ENCODE measurements around the gene KCNC3. TPM values are rescaled to one million over a fixed set of nuclear protein-coding genes. Genes with fewer than 3 reads are reported as not detected.

Gene KCNC3
- total and polyA plus RNA-seq, 2 of the 4 experiments (the other 2 are of a cell fraction): 0.07 TPM; not detected in 1

GRCh38 chr19:50331221-50331993 lies 2.2 kb upstream of the KCNC3 start:
- dilution Hi-C loops (cut with HindIII; ENCODE audit: low sequenced_read_pairs, unreplicated experiment): no loop called here
- intact Hi-C loops (cut with micrococcal nuclease): no loop called here

More at GRCh38 chr19:50331221-50331993, 2.2 kb upstream of the KCNC3 start:
- WGBS, 2 experiments (ENCODE audit: extremely low coverage in 2 of 2, insufficient read length in 1 of 2): 13% methylated on average over 4 of the region's 10 CpGs; no CpG with 5 or more reads in 1 of the 2 experiments
- in situ Hi-C loops (cut with MboI; ENCODE audit: low sequenced_read_pairs): no loop called here
- ChIA-PET CTCF (no interaction called here), POLR2A (ENCODE audit: unreplicated experiment) (interaction anchor here (0.5 kb wide), 1 partner anchor 14 kb away, joined by 3 read pairs; no protein-coding TSS in a partner anchor)
- no peak overlapping the region for H3K14ac ChIP-seq (replicated peaks; ENCODE audit: low read depth, low read length)
- H2BK5ac ChIP-seq (ENCODE audit: low read depth, low read length, poor library complexity, severe bottlenecking): no peak overlapping the region
- BruUV-seq (replicated peaks): no TSS peak
- H2AK9ac ChIP-seq (replicated peaks; ENCODE audit: low read depth, low read length, poor library complexity): no peak overlapping the region
- H4K91ac ChIP-seq (ENCODE audit: insufficient read depth, low read depth, low read length): no peak overlapping the region
- H3K4me3 ChIP-seq (ENCODE audit: insufficient read depth, low read depth, low read length): no peak overlapping the region
- no peak overlapping the region for H3K23ac ChIP-seq (ENCODE audit: low read depth, low read length)
- ATAC-seq (ENCODE audit: low read depth) (no peak), DNase-seq (no peak)
- H2AFZ ChIP-seq (replicated peaks; ENCODE audit: low read length, poor library complexity): no peak overlapping the region
- H3K27me3 ChIP-seq (ENCODE audit: control insufficient read depth, insufficient read depth, low read length): peaks cover 46% of the 10 kb centered on the region
- no peaks in the 10 kb centered on the region; the same call in 1 of the 2 replicates for H3K9me1 ChIP-seq (ENCODE audit: insufficient read depth, low read length)
- H2AK5ac ChIP-seq (ENCODE audit: low read depth, low read length): no peak overlapping the region
- H3K79me1 ChIP-seq (ENCODE audit: low read depth in 1 of 2, low read length in 2 of 2): no peaks in the 10 kb centered on the region
- no peak overlapping the region for H2BK15ac ChIP-seq (ENCODE audit: low read depth, low read length)
- H4K5ac ChIP-seq (ENCODE audit: low read depth, low read length): no peak overlapping the region
- TF ChIP-seq ELK1 (IDR thresholded peaks at IDR 0.05; ENCODE audit: borderline replicate concordance, low read depth, low read length) (no peak), CHD1 (IDR thresholded peaks at IDR 0.05; ENCODE audit: low read depth, low read length) (no peak), RCOR1 (IDR thresholded peaks at IDR 0.05; ENCODE audit: insufficient replicate concordance, low read length) (no peak), RAD21 (IDR thresholded peaks at IDR 0.05; ENCODE audit: low read length) (no peak), MAFK (IDR thresholded peaks at IDR 0.05; ENCODE audit: low read depth, low read length) (no peak), BHLHE40 (IDR thresholded peaks at IDR 0.05; ENCODE audit: low read depth, low read length) (no peak), NFE2L2 (IDR thresholded peaks at IDR 0.05; ENCODE audit: low read depth, low read length) (no peak), CEBPB (IDR thresholded peaks at IDR 0.05; ENCODE audit: low read depth, low read length) (no peak), USF2 (IDR thresholded peaks at IDR 0.05; ENCODE audit: low read depth, low read length) (no peak), SMC3 (IDR thresholded peaks at IDR 0.05; ENCODE audit: low read depth, low read length) (no peak), FOS (IDR thresholded peaks at IDR 0.05; ENCODE audit: low read depth, low read length) (no peak), RFX5 (IDR thresholded peaks at IDR 0.05; ENCODE audit: low read depth, low read length) (no peak), MAZ (IDR thresholded peaks at IDR 0.05; ENCODE audit: borderline replicate concordance, low read depth, low read length) (no peak)
- TF ChIP-seq, protein P1, sequence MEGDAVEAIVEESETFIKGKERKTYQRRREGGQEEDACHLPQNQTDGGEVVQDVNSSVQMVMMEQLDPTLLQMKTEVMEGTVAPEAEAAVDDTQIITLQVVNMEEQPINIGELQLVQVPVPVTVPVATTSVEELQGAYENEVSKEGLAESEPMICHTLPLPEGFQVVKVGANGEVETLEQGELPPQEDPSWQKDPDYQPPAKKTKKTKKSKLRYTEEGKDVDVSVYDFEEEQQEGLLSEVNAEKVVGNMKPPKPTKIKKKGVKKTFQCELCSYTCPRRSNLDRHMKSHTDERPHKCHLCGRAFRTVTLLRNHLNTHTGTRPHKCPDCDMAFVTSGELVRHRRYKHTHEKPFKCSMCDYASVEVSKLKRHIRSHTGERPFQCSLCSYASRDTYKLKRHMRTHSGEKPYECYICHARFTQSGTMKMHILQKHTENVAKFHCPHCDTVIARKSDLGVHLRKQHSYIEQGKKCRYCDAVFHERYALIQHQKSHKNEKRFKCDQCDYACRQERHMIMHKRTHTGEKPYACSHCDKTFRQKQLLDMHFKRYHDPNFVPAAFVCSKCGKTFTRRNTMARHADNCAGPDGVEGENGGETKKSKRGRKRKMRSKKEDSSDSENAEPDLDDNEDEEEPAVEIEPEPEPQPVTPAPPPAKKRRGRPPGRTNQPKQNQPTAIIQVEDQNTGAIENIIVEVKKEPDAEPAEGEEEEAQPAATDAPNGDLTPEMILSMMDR (conservative IDR thresholded peaks at IDR 0.05; ENCODE audit: low read depth, low read length): no peak
- no peaks in the 10 kb centered on the region for H3K36me3 ChIP-seq (ENCODE audit: control insufficient read depth, insufficient read depth, low read length)
- no peak overlapping the region for H2BK20ac ChIP-seq (ENCODE audit: low read depth, low read length)
- H3K4me2 ChIP-seq (ENCODE audit: low read depth, low read length): no peak overlapping the region
- no peak overlapping the region for H2BK120ac ChIP-seq (ENCODE audit: low read depth, low read length)
- no peak overlapping the region for H3K56ac ChIP-seq (ENCODE audit: extremely low read depth, insufficient read depth, low read length)
- H3K4ac ChIP-seq (ENCODE audit: low read depth, low read length): no peak overlapping the region
- no peak overlapping the region for H3K27ac ChIP-seq (ENCODE audit: insufficient read depth, low read length)
- H3K9ac ChIP-seq (ENCODE audit: low read depth, low read length): no peak overlapping the region
- H3K18ac ChIP-seq (ENCODE audit: low read depth, low read length): no peak overlapping the region
- no peaks in the 10 kb centered on the region for H3K4me1 ChIP-seq (ENCODE audit: control insufficient read depth, insufficient read depth, low read length)
- H4K20me1 ChIP-seq (ENCODE audit: insufficient read depth, low read length): no peaks in the 10 kb centered on the region
- no peak overlapping the region for H4K8ac ChIP-seq (ENCODE audit: low read depth in 2 of 2, low read length in 2 of 2)
- peaks cover 11% of the 10 kb centered on the region for H3K9me3 ChIP-seq (ENCODE audit: control insufficient read depth, insufficient read depth, low read length)

All from IMR-90 (cell line).